ENCODE results near the gene DNAH7. TPM values are rescaled to one million over a fixed set of nuclear protein-coding genes. Genes with fewer than 3 reads are reported as not detected.

DNAH7 gene
- total and polyA plus RNA-seq, 2 donors (not counting 1 experiment from before 2014, with no cell fraction given) = 0.01 to 0.05 TPM

- CTCF ChIA-PET = no interaction called here
- no peak overlapping the region for H3K4me3 ChIP-seq (ENCODE audit: control extremely low read depth in 1 of 5, extremely low read depth in 1 of 5, insufficient read depth in 1 of 5, low read depth in 2 of 5, low read length in 4 of 5)
- TF ChIP-seq CTCF (IDR thresholded peaks at IDR 0.05) = no peak
- no peak for TF ChIP-seq EZH2 (IDR thresholded peaks at IDR 0.05; ENCODE audit: borderline replicate concordance, insufficient read depth, low read depth, low read length, poor library complexity, severe bottlenecking)
- ATAC-seq (ENCODE audit: low read depth) = no peak
- H3K79me2 ChIP-seq (ENCODE audit: control insufficient read depth, insufficient read depth, low read length) = no peaks in the 10 kb centered on the region
- Mint-ChIP-seq H3K27ac (no peak overlapping the region), H3K9me3 (ENCODE audit: insufficient read depth) (no peaks in the 10 kb centered on the region), H3K27me3 (no peaks in the 10 kb centered on the region), H3K4me1 (no peaks in the 10 kb centered on the region), H3K4me3 (no peak overlapping the region)
- H3K4me2 ChIP-seq (replicated peaks; ENCODE audit: low read depth, low read length, poor library complexity, severe bottlenecking) = no peak overlapping the region
- no peaks in the 10 kb centered on the region for H4K20me1 ChIP-seq (ENCODE audit: control insufficient read depth, insufficient read depth, low read length, poor library complexity, severe bottlenecking)
- DNase-seq = no peak
- WGBS (ENCODE audit: insufficient coverage) = no CpG with 5 or more reads among the region's 1 CpG
- H3K27me3 ChIP-seq (replicated peaks in 1 of 4; ENCODE audit: control extremely low read depth in 1 of 4, control insufficient read depth in 3 of 4, insufficient read depth in 4 of 4, low read length in 3 of 4) = no peaks in the 10 kb centered on the region
- intact Hi-C loops (cut with micrococcal nuclease) = no loop called here
- H3K4me1 ChIP-seq (ENCODE audit: control insufficient read depth in 2 of 2, insufficient read depth in 2 of 2, low read length in 2 of 2) = no peaks in the 10 kb centered on the region
- H2AFZ ChIP-seq (ENCODE audit: insufficient read depth, low read depth, low read length, poor library complexity, severe bottlenecking) = no peak overlapping the region
- POLR2A ChIA-PET = no interaction called here
- no peak overlapping the region for H3K27ac ChIP-seq (ENCODE audit: low read length in 2 of 2)
- H3K9ac ChIP-seq (ENCODE audit: low read length) = no peak overlapping the region
- H3K36me3 ChIP-seq (replicated peaks in 1 of 2; ENCODE audit: control extremely low read depth in 1 of 2, control insufficient read depth in 1 of 2, extremely low read depth in 1 of 2, insufficient read depth in 2 of 2, low read length in 1 of 2) = peaks cover 0 to 40% of the 10 kb centered on the region in 2 experiments
- H3K9me3 ChIP-seq (ENCODE audit: control extremely low read depth in 1 of 3, control insufficient read depth in 2 of 3, insufficient read depth in 1 of 3, low read length in 2 of 3) = no peaks in the 10 kb centered on the region
Measured at GRCh38 chr2:195732574-195732973, 336.1 kb downstream of the DNAH7 start.

- no peaks in the 10 kb centered on the region for H3K9me3 ChIP-seq (ENCODE audit: control extremely low read depth in 1 of 3, control insufficient read depth in 2 of 3, insufficient read depth in 1 of 3, low read length in 2 of 3)
- no peak overlapping the region for H3K27ac Mint-ChIP-seq
- ChIA-PET POLR2A (no interaction called here), CTCF (interaction anchor here (1.3 kb wide), 1 partner anchor 71 kb away, joined by 3 read pairs; no protein-coding TSS in a partner anchor)
- H3K4me1 ChIP-seq (ENCODE audit: control insufficient read depth in 2 of 2, insufficient read depth in 2 of 2, low read length in 2 of 2) = no peaks in the 10 kb centered on the region
- no peak overlapping the region for H3K4me3 Mint-ChIP-seq
- peaks cover 0 to 40% of the 10 kb centered on the region in 2 experiments for H3K36me3 ChIP-seq (replicated peaks in 1 of 2; ENCODE audit: control extremely low read depth in 1 of 2, control insufficient read depth in 1 of 2, extremely low read depth in 1 of 2, insufficient read depth in 2 of 2, low read length in 1 of 2)
- ATAC-seq (ENCODE audit: low read depth) (no peak), DNase-seq (no peak)
- intact Hi-C loops (cut with micrococcal nuclease) = no loop called here
- no peaks in the 10 kb centered on the region for H3K27me3 Mint-ChIP-seq
- no peak overlapping the region for H3K4me2 ChIP-seq (replicated peaks; ENCODE audit: low read depth, low read length, poor library complexity, severe bottlenecking)
- H3K9ac ChIP-seq (ENCODE audit: low read length) = no peak overlapping the region
- H4K20me1 ChIP-seq (ENCODE audit: control insufficient read depth, insufficient read depth, low read length, poor library complexity, severe bottlenecking) = no peaks in the 10 kb centered on the region
- H3K27ac ChIP-seq (ENCODE audit: low read length in 2 of 2) = no peak overlapping the region
- no peak for TF ChIP-seq EZH2 (IDR thresholded peaks at IDR 0.05; ENCODE audit: borderline replicate concordance, insufficient read depth, low read depth, low read length, poor library complexity, severe bottlenecking)
- no peak for TF ChIP-seq CTCF (IDR thresholded peaks at IDR 0.05)
- no peaks in the 10 kb centered on the region for H3K27me3 ChIP-seq (replicated peaks in 1 of 4; ENCODE audit: control extremely low read depth in 1 of 4, control insufficient read depth in 3 of 4, insufficient read depth in 4 of 4, low read length in 3 of 4)
- no peaks in the 10 kb centered on the region for H3K4me1 Mint-ChIP-seq
- H3K79me2 ChIP-seq (ENCODE audit: control insufficient read depth, insufficient read depth, low read length) = no peaks in the 10 kb centered on the region
- WGBS (ENCODE audit: insufficient coverage) = 92% methylated on average over 3 of the region's 3 CpGs
- no peak overlapping the region for H3K4me3 ChIP-seq (ENCODE audit: control extremely low read depth in 1 of 5, extremely low read depth in 1 of 5, insufficient read depth in 1 of 5, low read depth in 2 of 5, low read length in 4 of 5)
- no peaks in the 10 kb centered on the region for H3K9me3 Mint-ChIP-seq (ENCODE audit: insufficient read depth)
- H2AFZ ChIP-seq (ENCODE audit: insufficient read depth, low read depth, low read length, poor library complexity, severe bottlenecking) = no peak overlapping the region
Measured at GRCh38 chr2:195730912-195731311, 337.7 kb downstream of the DNAH7 start.
